ENCODE data around the gene OR1L8.
"Not testable (repeated sequence)": the region's sequence is repeated elsewhere in the genome, so short reads cannot be mapped to it uniquely, and the experiment has no call there.

The OR1L8 gene, protein sequence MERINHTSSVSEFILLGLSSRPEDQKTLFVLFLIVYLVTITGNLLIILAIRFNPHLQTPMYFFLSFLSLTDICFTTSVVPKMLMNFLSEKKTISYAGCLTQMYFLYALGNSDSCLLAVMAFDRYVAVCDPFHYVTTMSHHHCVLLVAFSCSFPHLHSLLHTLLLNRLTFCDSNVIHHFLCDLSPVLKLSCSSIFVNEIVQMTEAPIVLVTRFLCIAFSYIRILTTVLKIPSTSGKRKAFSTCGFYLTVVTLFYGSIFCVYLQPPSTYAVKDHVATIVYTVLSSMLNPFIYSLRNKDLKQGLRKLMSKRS

DNA sequence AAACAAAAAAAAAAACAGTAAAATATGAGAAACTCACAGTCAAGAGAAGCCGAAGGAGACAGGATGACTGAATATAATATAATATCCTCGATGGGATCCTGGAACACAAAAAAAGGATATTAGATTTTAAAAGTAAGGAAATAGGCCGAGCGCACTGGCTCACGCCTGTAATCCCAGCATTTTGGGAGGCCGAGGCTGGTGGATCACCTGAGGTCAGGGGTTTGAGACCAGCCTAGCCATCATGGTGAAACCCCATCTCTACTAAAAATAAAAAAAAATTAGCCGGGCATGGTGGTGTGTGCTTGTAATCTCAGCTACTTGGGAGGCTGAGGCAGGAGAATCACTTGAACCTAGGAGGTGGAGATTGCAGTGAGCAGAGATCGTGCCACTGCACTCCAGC lies at the start of gene OR1L8:
Gene OR1L8, minus strand, starts transcription at position 101 of the 400 bp plus-strand sequence. CDS start 14,907 bp downstream, outside the sequence.
- DNase-seq: not testable (repeated sequence)

DNA sequence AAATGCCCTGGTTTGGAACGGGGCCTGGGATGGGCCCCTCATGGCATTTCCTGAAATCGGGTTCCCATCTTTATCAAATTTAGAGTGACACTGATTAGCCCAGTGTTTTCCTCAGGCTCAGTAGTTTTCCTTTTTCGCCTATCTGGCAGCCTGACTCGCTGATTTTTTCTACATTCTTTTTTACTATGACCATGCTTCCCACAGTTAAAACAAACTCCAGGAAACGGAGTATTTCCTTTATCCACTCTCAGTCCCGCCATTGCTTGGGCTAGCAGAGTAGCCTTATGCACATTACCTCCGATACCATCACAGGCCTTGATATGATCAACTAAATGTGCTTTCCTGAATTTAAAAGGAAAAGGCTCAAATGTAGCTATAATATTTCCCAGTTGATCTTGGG lies 36.8 kb upstream of the OR1L8 start:
- no peak for DNase-seq

DNA sequence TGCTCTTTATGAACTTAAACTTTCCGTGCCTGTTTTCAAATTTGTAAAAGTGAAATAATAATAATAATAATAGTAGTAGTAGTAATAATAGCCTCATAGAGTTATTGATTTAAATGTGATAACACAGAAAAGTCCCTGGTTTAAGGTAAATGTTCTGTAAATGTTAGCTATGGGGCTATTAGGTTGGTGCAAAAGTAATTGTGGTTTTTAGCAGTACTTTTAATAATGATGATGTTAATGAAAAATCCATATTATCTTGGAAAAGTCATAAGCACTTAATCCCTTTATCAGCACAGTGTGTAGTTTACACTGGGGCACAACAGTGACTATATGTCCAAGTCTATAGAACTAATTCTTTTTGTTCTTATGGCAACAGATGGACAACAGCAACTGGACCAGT lies 31.2 kb upstream of the OR1L8 start, which contains the start of gene OR1Q1:
Gene OR1Q1, plus strand, starts transcription at position 377 of the 400 bp plus-strand sequence. Its CDS starts 0 bp downstream, at position 377.
- no peak for DNase-seq

DNA sequence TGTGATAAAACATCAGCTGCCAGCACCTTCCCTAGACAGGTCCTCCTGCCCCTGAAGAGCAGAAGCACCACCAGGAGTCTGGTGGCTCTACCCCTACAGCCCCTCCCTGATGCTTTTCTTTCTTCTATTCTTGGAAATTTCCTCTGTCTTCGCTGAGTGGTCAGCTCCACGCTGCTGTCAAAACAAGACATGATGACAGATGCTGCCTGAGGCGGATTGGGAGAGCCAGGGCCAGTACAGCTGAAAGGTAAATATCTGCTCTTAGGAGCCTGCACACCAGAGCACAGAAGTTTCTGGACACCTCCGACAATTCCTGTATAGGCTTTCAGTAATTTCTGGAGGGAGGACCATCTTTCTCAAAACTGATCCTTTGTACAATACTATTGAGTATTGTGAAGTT lies 26.6 kb upstream of the OR1L8 start:
- no peak for DNase-seq

DNA sequence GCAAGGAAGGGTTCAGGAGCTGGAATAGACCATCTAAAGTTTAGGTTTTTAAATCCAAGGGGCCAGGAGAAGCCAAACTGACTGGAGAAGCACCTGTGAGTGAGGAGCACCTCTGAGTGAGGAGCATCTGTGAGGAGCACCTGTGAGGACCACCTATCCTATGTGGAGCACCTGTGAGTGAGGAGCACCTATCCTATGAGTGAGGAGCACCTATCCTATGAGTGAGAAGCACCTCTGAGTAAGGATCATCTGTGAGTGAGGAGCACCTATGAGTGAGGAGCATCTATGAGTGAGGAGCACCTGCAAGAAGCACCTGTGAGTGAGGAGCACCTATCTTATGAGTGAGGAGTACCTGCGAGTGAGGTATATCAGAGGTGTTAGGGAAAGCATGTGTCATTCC lies 23.4 kb upstream of the OR1L8 start:
- DNase-seq: no peak

DNA sequence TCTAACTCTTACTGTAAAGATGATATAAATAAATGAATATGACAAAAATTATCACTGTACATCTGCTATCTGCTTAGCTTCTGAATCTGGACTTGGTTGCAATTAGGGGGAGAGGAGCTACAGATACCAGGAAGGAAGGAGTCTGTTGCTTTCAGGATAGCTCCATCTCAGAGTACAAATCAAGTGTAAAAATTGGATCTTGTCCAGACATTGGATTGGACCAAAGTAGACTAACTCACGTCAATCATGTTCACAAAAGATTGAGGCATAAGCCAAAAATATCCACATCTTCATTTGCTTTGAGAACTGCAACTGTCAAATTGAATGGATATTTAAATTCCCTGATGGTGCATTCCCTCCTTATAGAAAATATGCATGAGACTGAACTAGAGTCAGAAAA lies 22.5 kb upstream of the OR1L8 start:
- DNase-seq: no peak

DNA sequence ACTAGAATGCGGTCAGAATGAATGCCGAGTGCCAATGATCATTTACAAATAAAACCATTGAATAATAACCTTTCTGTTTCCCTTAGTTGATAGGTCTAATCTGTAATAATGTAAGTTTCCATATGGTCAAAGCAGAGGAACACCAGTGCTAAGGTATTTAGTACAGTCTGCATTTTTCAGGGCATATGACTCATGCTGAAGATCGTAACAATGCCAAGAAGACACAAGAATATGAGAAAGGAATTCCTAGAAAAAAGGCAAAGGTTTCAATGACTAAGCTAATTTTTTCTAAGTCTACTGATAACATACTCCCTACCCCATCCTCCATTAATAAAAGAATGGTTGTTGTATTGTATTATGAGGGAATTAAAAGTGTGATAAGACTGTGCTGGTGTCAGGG lies 2.8 kb downstream of the OR1L8 start:
- DNase-seq: no peak

DNA sequence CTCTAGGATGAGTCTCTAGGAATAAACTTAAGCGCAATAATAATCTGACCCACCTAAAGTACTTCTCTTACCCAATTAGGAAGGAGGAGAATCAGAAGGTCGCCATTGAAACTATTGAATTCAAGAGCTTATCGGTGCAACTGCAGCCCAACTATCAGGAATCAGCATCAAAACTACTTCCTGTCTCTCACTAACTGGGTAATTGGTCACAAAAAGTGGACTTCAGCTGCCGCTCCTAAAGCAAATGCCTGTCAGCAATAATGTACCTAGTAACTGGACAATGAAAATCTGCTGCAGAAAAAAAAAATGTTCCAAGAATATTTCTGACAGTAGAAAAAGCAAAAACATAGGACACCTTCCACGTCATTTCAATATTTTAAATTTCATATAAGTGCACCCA lies 3.3 kb downstream of the OR1L8 start:
- no peak for DNase-seq

DNA sequence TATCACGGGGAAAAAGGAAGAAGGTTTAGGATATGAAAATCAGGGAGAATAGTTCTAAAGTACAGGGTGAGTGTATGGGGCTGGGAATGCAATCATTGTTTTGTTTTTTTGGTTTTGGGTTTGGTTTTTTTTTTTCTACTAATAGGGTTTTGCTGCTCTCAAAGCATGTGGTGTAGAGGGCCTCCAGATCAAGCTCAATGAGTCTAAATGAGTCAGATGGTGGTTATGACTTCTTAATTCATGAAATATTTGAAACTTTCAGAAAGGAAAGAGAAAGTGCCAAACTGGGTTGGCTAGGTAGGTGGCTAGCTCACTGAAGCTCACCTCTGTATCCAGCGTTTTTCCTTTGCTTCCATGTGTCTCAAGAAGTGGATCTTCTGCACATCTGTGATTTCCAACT lies 10.7 kb downstream of the OR1L8 start:
- no peak for DNase-seq

DNA sequence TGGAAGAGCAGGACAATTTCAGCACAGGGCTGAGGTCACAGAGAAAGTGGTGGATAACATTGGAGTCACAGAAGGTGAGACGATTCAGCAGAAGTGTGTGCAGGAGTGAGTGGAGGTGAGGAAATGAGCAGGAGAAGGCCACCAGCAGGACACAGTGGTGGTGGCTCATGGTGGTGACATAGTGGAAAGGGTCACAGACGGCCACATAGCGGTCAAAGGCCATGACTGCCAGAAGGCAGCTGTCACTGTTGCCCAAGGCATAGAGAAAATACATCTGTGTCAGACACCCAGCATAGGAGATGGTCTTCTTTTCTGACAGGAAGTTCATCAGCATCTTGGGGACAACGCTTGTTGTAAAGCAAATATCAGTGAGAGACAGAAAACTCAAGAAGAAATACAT lies 15.3 kb downstream of the OR1L8 start:
- DNase-seq: no peak

DNA sequence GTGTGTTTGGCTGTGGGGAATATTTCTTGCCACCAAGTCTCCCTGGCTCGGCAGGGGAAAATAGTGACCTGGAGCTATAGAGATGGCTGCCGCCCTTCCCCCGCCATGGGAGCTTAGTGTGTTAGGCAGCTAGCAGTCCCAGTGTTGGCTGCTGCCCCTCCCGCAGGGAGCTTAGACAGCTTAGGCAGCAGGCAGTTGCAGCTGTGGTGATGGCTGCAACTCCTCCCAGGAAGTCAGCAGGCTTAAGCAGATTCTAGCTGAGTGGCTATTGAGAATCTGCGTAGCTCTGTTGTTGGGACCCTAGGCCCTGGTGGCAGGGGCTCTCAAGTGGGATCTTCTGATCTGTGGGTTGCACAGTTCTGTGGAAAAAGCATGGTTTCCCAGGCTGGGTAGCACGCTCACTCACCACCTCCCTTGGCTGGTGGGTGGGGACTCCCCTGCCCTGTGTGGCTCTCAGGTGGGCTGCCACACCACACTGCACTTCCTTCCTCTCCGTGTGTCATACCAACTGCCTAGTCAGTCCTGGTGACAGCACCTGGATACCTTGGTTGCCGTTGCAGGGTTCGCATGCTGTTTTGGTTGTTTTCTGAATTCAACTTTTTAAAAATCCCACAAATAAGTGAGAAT lies 20.9 kb downstream of the OR1L8 start:
- DNase-seq: no peak

DNA sequence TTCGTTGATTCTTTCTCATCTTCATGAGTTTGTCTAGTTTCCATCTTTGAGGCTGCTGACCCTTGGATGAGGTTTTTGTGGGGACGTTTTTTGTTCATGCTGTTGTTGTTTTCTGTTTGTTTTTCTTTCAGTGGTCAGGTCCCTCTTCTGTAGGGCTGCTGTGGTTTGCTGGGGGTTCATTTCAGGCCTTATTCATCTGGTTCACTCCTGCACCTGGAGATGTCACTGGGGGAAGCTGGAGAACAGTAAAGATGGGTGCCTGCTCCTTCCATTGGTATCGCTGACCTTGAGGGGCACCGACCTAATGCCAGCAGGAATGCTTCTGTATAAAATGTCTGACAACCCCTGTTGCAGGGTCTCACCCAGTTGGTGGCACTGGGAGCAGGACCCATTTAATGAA lies 21.7 kb downstream of the OR1L8 start:
- DNase-seq: no peak

DNA sequence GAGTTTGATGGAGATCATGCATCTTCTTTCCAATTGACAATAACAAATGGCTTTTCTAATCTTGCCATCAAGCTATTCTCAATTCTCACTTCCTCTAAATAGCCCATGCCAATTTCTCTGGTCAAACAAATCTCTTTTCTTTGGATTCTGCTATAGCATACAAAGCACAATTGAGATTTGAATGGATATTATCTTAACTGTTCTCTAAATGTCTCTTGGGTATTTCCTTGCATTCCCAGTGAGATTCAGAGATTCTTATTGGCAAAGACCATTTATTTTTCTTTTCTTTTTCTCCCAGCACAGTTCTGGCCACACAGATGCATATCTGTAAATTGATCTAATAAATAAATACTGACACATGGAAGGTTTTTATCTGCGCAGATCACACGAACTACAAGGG lies 30.4 kb downstream of the OR1L8 start, which contains the start of gene OR1N2:
Gene OR1N2, plus strand, starts transcription at position 301 of the 400 bp plus-strand sequence. CDS start 100 bp downstream, outside the sequence.
- DNase-seq: no peak

DNA sequence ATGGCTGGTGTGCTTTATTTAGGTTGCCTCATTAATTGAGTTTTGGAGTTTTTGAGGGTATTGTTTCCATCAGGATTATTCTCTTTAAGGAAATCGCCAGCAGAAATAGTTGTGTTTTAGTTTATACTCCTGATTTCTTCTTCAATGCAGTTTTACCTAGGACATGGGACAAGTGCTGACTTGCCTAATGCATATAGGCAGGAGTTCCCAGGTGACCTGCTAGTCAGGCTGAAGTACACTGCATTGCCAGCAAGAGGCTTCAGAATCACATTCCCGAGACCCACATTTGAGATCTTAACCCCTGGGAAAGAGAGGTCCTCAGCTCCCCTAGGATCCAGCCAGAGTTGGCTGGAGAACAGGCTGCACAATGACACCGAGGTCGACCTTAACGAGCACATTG lies 31.8 kb downstream of the OR1L8 start:
- no peak for DNase-seq

DNA sequence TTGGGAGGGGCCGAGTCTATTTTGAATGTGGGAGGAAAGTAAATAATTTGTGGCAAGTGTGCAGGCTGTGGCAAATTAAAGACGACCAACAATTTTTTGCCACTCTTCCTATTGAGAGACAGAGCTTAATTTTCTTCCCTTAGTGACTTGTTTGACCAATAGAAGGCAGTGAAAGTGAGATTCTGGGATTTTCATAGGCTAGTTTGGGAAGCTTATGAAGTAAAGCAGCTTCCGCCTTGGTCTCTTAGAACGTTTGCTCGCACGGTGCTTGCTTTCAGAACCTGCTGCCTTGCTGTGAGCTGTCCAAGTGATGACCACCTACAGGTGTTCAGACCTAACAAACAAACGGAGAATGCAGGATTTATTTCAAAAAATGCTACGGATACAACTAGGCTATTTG lies 37.0 kb downstream of the OR1L8 start:
- no peak for DNase-seq

DNA sequence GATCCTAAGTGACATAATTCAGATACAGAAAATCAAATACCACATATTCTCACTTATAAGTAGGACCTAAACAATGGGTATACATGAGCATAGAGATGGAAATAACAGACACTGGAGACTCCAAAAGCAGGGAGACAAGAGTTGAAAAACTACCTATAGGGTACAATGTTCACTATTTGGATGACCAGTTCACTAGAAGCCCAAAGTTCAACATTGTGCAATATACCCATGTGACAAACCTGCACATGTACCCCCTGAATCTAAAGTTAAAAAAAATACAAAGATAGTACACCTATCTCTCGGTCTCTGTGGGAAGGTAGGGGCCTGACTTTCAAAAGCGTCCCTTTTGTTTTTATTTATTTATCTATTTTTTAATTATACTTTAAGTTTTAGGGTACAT lies 44.4 kb downstream of the OR1L8 start:
- no peak for DNase-seq

DNA sequence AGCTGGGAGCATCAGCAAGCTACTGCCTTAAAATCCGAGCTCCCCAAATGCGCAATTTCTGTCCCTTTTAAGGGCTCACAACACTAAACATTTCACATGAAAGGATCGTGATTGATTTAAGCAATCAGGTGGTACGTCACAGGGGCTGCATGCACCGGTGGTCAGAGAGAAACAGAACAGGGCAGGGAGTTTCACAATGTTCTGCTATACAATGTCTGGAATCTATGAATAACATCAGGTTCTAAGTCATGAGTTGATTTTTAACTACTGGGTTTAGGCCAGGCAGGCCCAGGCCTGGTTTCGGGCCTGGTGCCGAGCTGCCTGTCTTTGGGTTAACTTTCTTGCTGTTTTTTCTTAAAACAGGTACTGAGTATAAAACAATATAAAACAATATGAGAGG lies 46.1 kb downstream of the OR1L8 start:
- not testable (repeated sequence) for DNase-seq

DNA sequence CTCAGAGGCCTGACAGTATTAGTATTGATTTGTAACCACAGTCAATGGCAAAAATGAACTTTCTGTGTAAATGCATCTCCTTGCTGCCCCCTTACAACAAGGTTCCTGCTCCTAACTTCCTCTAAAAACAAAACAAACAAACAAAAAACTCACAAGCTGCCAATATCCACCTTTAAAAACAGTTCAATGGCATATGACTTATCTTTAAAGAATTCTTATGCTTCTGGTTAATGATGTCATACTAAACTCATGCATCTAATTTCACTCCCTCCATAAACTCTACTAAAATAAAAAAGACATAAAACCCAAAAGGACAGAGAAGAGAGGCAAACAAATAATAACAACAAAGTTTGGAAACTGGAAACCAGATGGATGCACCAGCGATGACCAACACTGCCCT lies 47.0 kb downstream of the OR1L8 start:
- DNase-seq: no peak

DNA sequence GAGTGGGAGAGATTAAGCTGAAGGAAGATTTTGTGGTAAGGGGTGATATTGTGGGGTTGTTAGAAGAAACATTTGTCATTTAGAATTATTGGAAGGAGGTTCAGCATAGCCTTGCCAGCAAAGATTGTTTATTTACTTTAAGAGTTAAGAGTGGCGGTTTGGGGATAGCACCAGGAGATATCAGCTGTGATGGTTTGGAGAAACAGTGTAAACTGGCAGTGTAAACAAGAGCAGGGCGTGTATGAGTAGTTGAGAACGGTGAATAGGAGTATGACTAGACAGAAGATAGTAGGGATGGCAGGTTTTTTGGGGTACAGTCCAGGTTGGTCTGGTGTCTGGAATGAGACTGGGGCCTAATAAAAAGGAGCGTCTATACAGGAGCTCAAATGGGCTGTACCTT lies 52.0 kb downstream of the OR1L8 start:
- not testable (repeated sequence) for DNase-seq

DNA sequence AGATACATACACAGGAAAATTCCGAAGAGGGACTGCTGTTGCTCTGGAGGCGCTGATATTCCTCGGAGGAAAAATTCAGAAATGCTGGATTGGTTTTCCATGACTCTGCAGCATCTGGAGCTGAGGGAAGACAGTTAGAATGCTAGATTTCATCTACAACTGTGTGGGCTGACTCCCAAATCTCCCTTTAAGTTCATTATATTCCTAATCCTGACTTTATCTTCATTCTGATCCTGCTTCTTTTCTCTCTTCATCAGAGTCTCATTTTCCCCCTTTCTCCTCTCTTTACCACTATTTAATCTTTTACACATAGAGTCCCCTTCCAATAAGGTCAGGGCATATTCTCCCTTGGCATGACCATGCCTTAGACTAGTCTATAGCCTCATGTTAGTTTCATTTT lies 56.0 kb downstream of the OR1L8 start, which contains the start of gene OR1N1:
Gene OR1N1, minus strand, starts transcription at position 101 of the 400 bp plus-strand sequence. Its CDS starts 0 bp downstream, at position 101.
- DNase-seq: no peak

DNA sequence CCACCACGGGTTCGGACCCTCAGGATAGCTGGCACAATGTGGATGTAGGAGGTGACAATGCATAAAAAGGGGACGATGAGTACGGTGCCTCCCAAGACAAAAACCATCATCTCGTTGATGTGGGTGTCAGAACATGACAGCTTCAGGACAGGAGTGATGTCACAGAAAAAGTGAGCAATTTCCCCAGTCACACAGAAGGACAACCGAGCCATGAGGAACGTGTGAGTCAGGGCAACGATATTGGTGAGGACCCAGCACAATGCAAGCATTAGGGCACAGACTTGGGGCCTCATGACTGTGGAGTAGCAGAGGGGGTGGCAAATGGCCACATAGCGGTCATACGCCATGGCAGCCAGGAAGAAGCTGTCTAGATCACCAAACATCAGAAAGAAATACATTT lies 56.6 kb downstream of the OR1L8 start:
- DNase-seq: no peak

DNA sequence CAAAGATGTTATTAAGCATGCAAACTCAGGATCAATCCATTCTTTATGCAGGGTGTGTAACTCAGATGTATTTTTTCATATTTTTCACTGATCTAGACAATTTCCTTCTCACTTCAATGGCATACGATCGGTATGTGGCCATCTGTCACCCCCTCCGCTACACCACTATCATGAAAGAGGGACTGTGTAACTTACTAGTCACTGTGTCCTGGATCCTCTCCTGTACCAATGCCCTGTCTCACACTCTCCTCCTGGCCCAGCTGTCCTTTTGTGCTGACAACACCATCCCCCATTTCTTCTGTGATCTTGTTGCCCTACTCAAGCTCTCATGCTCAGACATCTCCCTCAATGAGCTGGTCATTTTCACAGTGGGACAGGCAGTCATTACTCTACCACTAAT lies 63.8 kb downstream of the OR1L8 start:
- no peak for DNase-seq

DNA sequence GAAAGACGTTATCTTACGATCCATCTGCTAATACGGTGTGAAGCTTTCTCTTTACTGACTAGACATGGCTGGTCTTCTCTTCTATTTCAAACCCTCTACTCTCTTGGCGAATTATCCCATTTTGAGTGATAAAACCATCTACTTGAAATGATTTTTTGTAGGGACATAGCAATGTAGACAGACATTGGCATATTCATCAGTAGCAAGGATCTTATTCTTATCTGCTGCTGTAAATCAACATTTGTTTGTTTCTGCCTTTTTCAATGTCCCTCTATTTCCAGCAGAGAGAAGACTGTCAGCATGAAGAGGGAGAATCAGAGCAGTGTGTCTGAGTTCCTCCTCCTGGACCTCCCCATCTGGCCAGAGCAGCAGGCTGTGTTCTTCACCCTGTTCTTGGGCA lies 64.3 kb downstream of the OR1L8 start, which contains the start of gene OR1J4:
Gene OR1J4, plus strand, starts transcription at position 301 of the 400 bp plus-strand sequence. Its CDS starts 0 bp downstream, at position 301.
- no peak for DNase-seq

Data from anterior cingulate cortex (tissue), 58 donors.